Panc1 (cell line): ENCODE data around the gene MOB2. TPM values are rescaled to one million over a fixed set of nuclear protein-coding genes. Genes with fewer than 3 reads are reported as not detected.

Experiments used
- ATAC-seq: fragments of 200-7000 bp; cut with Tn5 transposase; 2 replicates; pipeline ENCODE4 v1.9.1; 2020; ENCODE audit warnings: mild to moderate bottlenecking, moderate library complexity
- BruUV-seq: library from RNA; stranded (reverse); fragments of 400-500 nt; replicated peaks from 2 replicates; lab custom pipeline; 2021; lab: Mats Ljungman, UMichigan
- CTCF ChIA-PET: fragments of 300-600 bp; sonication (Branson Sonifier 250); formaldehyde crosslinking; loops from one replicate; lab custom pipeline; 2022; ENCODE audit warnings: antibody characterized with exemption; lab: Charles Lee
- POLR2A ChIA-PET: fragments of 300-600 bp; sonication (Branson Sonifier 250); formaldehyde crosslinking; loops from one replicate; lab custom pipeline; 2022; ENCODE audit warnings: antibody characterized with exemption; lab: Charles Lee
- DNase-seq: peaks from one replicate; pipeline ENCODE4 v3.0.0-alpha.2; 2010; ENCODE audit warnings: low read depth, low spot score
- H3K27ac ChIP-seq: 2 replicates; pipeline ENCODE4 v1.5.1; 2011; ENCODE audit warnings: mild to moderate bottlenecking, low read length, inconsistent platforms
- H3K27me3 ChIP-seq: fragments of 200-500 bp; sonication (Bioruptor generic); 2 replicates; pipeline ENCODE4 v1.6.0; 2014; ENCODE audit warnings: low read length, inconsistent platforms; ENCODE audit not compliant: control insufficient read depth, insufficient read depth
- H3K36me3 ChIP-seq: fragments of 200-500 bp; sonication (Bioruptor generic); 2 replicates; pipeline ENCODE4 v1.5.1; 2014; ENCODE audit warnings: inconsistent platforms, mild to moderate bottlenecking, low read length, moderate library complexity; ENCODE audit not compliant: control insufficient read depth, insufficient read depth
- H3K4me1 ChIP-seq: 2 replicates; pipeline ENCODE4 v1.5.1; 2011; ENCODE audit warnings: inconsistent platforms, mild to moderate bottlenecking, low read length, moderate library complexity; ENCODE audit not compliant: control insufficient read depth, insufficient read depth
- H3K4me3 ChIP-seq, 2 experiments: 2 replicates each; pipeline ENCODE4 v1.5.1; 2011 to 2012; ENCODE audit warnings: low read depth in 2 of 2, low read length in 2 of 2, mild to moderate bottlenecking in 2 of 2, inconsistent platforms in 1 of 2, moderate library complexity in 1 of 2
- H3K9me3 ChIP-seq: fragments of 200-500 bp; sonication (Bioruptor generic); 2 replicates; pipeline ENCODE4 v1.5.1; 2014; ENCODE audit warnings: low read depth, mild to moderate bottlenecking, inconsistent platforms, low read length, moderate library complexity; ENCODE audit not compliant: control insufficient read depth, insufficient read depth
- POLR2AphosphoS5 ChIP-seq: IDR thresholded peaks from 2 replicates; pipeline ENCODE4 v1.6.1; 2012; ENCODE audit warnings: mild to moderate bottlenecking, low read depth, low read length, moderate library complexity
- SIN3A ChIP-seq: IDR thresholded peaks from 2 replicates; pipeline ENCODE4 v1.6.1; 2012; ENCODE audit warnings: low read depth, mild to moderate bottlenecking, low read length, moderate library complexity, borderline replicate concordance; ENCODE audit not compliant: insufficient read depth
- TCF7L2 ChIP-seq: IDR thresholded peaks from 2 replicates; pipeline ENCODE4 v1.6.1; 2011; ENCODE audit warnings: mild to moderate bottlenecking, low read depth, low read length, inconsistent platforms
- in situ Hi-C: cut with HindIII; loops from 2 replicates; pipeline ENCODE4 v1.10.0; 2016; ENCODE audit warnings: low sequenced_read_pairs, low pct_unique_long_range_greater_than_20kb
- intact Hi-C: fragments of 100-400 bp; cut with micrococcal nuclease; formaldehyde crosslinking; loops from one replicate; pipeline ENCODE4 v1.10.0; 2022; ENCODE audit not compliant: unreplicated experiment
- total RNA-seq: library from RNA; stranded (reverse); gene quantifications from one replicate; pipeline ENCODE4 v1.2.1, GENCODE V29; 2021; ENCODE audit not compliant: unreplicated experiment
- TF ChIP-seq, protein P1 (sequence below): fragments of 450-650 bp; IDR thresholded peaks from 2 replicates; pipeline ENCODE4 v1.5.1; 2017; ENCODE audit warnings: mild to moderate bottlenecking
- TF ChIP-seq, protein P2 (sequence below), 2 experiments: IDR thresholded peaks; 2 replicates each; pipeline ENCODE4 v1.6.1; 2011 to 2012; ENCODE audit warnings: low read depth in 2 of 2, control low read depth in 1 of 2, low read length in 1 of 2, mild to moderate bottlenecking in 1 of 2, moderate library complexity in 1 of 2; ENCODE audit not compliant: insufficient read depth in 1 of 2

The MOB2 gene
- total RNA-seq, 1 experiment from 2014 or later = 51.2 TPM

DNA sequence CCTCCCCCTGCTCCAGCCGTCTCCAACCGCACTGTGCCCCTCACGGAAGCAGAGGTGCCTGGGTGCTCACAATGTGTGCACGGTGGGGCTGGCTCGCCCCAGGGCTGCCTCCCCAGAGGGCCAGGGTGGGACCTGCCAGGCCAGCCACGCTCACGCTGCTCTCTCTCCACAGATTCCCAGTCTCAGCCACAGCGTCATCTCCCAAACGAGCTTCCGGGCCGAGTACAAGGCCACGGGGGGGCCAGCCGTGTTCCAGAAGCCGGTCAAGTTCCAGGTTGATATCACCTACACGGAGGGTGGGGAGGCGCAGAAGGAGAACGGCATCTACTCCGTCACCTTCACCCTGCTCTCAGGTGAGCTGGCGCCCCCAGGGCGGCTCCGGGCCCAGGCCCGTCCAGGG is 30.4 kb downstream of the MOB2 start:
- H3K36me3 ChIP-seq = no peaks in the 10 kb centered on the region
- DNase-seq (no peak), ATAC-seq (no peak)
- H3K9me3 ChIP-seq = no peaks in the 10 kb centered on the region
- in situ Hi-C loops = no loop called here
- no peak overlapping the region for H3K4me3 ChIP-seq
- ChIA-PET CTCF (no interaction called here), POLR2A (no interaction called here)
- H3K27ac ChIP-seq = no peak overlapping the region
- no peaks in the 10 kb centered on the region for H3K27me3 ChIP-seq
- H3K4me1 ChIP-seq = peaks cover 19% of the 10 kb centered on the region
- no TSS peak for BruUV-seq
- TF ChIP-seq POLR2AphosphoS5 (no peak), SIN3A (no peak), TCF7L2 (no peak)
- TF ChIP-seq, protein P1, sequence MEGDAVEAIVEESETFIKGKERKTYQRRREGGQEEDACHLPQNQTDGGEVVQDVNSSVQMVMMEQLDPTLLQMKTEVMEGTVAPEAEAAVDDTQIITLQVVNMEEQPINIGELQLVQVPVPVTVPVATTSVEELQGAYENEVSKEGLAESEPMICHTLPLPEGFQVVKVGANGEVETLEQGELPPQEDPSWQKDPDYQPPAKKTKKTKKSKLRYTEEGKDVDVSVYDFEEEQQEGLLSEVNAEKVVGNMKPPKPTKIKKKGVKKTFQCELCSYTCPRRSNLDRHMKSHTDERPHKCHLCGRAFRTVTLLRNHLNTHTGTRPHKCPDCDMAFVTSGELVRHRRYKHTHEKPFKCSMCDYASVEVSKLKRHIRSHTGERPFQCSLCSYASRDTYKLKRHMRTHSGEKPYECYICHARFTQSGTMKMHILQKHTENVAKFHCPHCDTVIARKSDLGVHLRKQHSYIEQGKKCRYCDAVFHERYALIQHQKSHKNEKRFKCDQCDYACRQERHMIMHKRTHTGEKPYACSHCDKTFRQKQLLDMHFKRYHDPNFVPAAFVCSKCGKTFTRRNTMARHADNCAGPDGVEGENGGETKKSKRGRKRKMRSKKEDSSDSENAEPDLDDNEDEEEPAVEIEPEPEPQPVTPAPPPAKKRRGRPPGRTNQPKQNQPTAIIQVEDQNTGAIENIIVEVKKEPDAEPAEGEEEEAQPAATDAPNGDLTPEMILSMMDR = no peak
- TF ChIP-seq, protein P2, sequence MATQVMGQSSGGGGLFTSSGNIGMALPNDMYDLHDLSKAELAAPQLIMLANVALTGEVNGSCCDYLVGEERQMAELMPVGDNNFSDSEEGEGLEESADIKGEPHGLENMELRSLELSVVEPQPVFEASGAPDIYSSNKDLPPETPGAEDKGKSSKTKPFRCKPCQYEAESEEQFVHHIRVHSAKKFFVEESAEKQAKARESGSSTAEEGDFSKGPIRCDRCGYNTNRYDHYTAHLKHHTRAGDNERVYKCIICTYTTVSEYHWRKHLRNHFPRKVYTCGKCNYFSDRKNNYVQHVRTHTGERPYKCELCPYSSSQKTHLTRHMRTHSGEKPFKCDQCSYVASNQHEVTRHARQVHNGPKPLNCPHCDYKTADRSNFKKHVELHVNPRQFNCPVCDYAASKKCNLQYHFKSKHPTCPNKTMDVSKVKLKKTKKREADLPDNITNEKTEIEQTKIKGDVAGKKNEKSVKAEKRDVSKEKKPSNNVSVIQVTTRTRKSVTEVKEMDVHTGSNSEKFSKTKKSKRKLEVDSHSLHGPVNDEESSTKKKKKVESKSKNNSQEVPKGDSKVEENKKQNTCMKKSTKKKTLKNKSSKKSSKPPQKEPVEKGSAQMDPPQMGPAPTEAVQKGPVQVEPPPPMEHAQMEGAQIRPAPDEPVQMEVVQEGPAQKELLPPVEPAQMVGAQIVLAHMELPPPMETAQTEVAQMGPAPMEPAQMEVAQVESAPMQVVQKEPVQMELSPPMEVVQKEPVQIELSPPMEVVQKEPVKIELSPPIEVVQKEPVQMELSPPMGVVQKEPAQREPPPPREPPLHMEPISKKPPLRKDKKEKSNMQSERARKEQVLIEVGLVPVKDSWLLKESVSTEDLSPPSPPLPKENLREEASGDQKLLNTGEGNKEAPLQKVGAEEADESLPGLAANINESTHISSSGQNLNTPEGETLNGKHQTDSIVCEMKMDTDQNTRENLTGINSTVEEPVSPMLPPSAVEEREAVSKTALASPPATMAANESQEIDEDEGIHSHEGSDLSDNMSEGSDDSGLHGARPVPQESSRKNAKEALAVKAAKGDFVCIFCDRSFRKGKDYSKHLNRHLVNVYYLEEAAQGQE (IDR thresholded peaks at IDR 0.05; ENCODE audit: insufficient read depth in 1 of 2, low read depth in 2 of 2, low read length in 1 of 2) = no peak
- intact Hi-C loops = no loop called here

- H3K27ac ChIP-seq = no peak overlapping the region
- TF ChIP-seq SIN3A = no peak
- TF ChIP-seq, protein P2 (IDR thresholded peaks at IDR 0.05; ENCODE audit: insufficient read depth in 1 of 2, low read depth in 2 of 2, low read length in 1 of 2) = no peak
- TF ChIP-seq, protein P1 = no peak
- TF ChIP-seq TCF7L2 = no peak
- no peak for TF ChIP-seq POLR2AphosphoS5
- in situ Hi-C loops (no loop called here), intact Hi-C loops (no loop called here)
- no peak for DNase-seq
- H3K4me3 ChIP-seq = no peak overlapping the region
- BruUV-seq = no TSS peak
- H3K9me3 ChIP-seq = no peaks in the 10 kb centered on the region
- no peaks in the 10 kb centered on the region for H3K27me3 ChIP-seq
- CTCF ChIA-PET = no interaction called here
- POLR2A ChIA-PET = no interaction called here
- peaks cover 19% of the 10 kb centered on the region for H3K4me1 ChIP-seq
- ATAC-seq = no peak
- no peaks in the 10 kb centered on the region for H3K36me3 ChIP-seq
Measured at GRCh38 chr11:1455763-1456060, 30.9 kb downstream of the MOB2 start.
